Measurements from ENCODE around the gene RCAN2. TPM values are rescaled to one million over a fixed set of nuclear protein-coding genes. Genes with fewer than 3 reads are reported as not detected.

RCAN2 gene
- total RNA-seq, 3 donors from 2014 or later: 2.9 to 14.9 (median 5.9) TPM

DNA sequence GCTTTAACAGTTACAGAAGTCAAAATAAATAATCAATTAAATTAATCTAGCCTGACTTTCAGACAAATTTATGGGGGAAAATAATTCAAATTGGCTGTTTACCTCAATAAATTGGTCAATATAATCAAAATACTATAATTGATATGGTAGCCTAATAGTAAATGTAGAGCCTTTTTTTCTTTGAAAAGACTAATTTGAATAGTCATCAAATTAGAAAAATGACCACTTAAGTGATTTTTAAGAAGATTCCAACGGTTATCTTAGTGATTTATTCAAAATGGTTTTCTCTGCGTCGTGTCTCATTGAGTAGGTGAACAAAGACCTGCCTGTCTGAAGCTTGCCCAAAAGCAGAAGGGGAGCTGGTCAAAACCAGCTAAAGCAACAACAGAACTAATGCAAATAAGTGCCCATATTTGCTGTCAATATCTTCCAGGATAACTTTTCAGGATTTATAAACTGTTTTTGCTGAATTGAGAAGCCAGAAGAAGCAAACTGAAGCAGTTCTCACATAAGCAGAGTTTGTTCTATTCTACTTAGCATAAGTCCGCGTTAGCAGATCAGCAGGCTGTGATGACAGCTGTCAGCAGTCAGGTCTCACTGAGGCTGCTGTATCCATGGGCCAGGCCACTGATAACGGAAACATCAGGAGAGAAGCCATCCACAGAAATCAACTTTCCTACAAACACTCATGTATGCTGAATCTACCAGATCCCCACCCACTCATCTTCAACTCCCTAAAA is 7.0 kb downstream of the RCAN2 start:
- TF ChIP-seq POLR2A (IDR thresholded peaks at IDR 0.05): no peak
- TF ChIP-seq, protein P1, sequence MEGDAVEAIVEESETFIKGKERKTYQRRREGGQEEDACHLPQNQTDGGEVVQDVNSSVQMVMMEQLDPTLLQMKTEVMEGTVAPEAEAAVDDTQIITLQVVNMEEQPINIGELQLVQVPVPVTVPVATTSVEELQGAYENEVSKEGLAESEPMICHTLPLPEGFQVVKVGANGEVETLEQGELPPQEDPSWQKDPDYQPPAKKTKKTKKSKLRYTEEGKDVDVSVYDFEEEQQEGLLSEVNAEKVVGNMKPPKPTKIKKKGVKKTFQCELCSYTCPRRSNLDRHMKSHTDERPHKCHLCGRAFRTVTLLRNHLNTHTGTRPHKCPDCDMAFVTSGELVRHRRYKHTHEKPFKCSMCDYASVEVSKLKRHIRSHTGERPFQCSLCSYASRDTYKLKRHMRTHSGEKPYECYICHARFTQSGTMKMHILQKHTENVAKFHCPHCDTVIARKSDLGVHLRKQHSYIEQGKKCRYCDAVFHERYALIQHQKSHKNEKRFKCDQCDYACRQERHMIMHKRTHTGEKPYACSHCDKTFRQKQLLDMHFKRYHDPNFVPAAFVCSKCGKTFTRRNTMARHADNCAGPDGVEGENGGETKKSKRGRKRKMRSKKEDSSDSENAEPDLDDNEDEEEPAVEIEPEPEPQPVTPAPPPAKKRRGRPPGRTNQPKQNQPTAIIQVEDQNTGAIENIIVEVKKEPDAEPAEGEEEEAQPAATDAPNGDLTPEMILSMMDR (IDR thresholded peaks at IDR 0.05): no peak
- TF ChIP-seq POLR2AphosphoS5 (IDR thresholded peaks at IDR 0.05): no peak
- Histone ChIP-seq H3K27ac (no peak overlapping the region), H3K27me3 (no peaks in the 10 kb centered on the region), H3K9me3 (no peaks in the 10 kb centered on the region), H3K4me1 (no peaks in the 10 kb centered on the region), H3K36me3 (no peaks in the 10 kb centered on the region), H3K4me3 (no peak overlapping the region)
- intact Hi-C loops (cut with DNase I; ENCODE audit: low total_unique reads): no loop called here
- DNase-seq (ENCODE audit: low spot score in 2 of 2): no peak

GRCh38 chr6:46476301-46476700 is 14.9 kb downstream of the RCAN2 start:
- Histone ChIP-seq H3K27me3 (no peaks in the 10 kb centered on the region), H3K27ac (no peak overlapping the region), H3K4me3 (no peak overlapping the region), H3K4me1 (no peaks in the 10 kb centered on the region), H3K36me3 (no peaks in the 10 kb centered on the region), H3K9me3 (no peaks in the 10 kb centered on the region)
- no peak for DNase-seq (ENCODE audit: low spot score in 2 of 2)
- intact Hi-C loops (cut with DNase I; ENCODE audit: low total_unique reads): no loop called here
- TF ChIP-seq POLR2AphosphoS5 (IDR thresholded peaks at IDR 0.05) (no peak), POLR2A (IDR thresholded peaks at IDR 0.05) (no peak)
- TF ChIP-seq, protein P1 (IDR thresholded peaks at IDR 0.05): no peak

DNA sequence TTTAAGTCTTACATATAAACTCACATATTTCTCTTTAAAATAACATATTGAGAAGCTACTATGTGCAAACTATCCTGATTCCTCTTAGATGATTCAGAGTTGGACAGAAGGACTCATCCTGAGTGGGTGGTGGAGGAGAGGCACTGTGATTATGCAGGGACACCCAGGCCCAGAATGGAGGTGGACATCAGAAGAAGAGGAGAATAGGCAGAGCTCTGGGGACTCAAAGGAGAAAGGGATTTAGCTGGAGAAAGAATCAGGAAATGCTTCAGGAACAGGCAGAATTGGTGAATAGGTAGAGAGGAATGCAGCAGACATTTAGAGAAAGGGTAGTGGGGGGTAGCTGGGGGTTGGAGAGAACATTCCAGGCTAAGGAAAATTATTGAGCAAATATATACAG is 17.4 kb downstream of the RCAN2 start:
- H3K4me3 ChIP-seq: no peak overlapping the region
- DNase-seq (ENCODE audit: low spot score in 2 of 2): no peak
- intact Hi-C loops (cut with DNase I; ENCODE audit: low total_unique reads): no loop called here
- H3K27ac ChIP-seq: no peak overlapping the region
- H3K4me1 ChIP-seq: no peaks in the 10 kb centered on the region
- no peaks in the 10 kb centered on the region for H3K9me3 ChIP-seq
- H3K36me3 ChIP-seq: no peaks in the 10 kb centered on the region
- TF ChIP-seq POLR2A (IDR thresholded peaks at IDR 0.05) (no peak), POLR2AphosphoS5 (IDR thresholded peaks at IDR 0.05) (no peak)
- TF ChIP-seq, protein P1 (IDR thresholded peaks at IDR 0.05): no peak
- H3K27me3 ChIP-seq: no peaks in the 10 kb centered on the region

- Histone ChIP-seq H3K4me1 (no peaks in the 10 kb centered on the region), H3K4me3 (no peak overlapping the region)
Measured at GRCh38 chr6:46472243-46472642, 19.0 kb downstream of the RCAN2 start.

DNA sequence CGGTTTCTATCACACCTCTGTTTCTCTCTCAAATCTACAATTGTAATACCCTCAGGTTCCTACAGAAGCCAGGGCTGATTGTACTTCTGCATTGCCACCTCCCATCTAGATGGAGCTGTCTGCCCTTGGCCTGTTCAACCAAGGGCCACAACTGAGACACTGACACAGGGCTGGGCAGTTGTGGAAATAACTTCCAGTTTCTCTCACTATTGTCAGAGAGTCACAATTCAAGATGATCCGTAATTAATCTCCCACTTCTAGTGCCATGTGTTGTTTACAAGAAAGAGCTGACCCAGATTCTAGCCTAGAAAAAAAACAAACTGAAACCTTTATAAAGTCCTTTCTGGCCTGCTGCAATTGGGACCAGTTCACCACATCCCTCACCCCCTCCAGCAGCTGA is 22.2 kb downstream of the RCAN2 start:
- no peaks in the 10 kb centered on the region for H3K27me3 ChIP-seq
- no peaks in the 10 kb centered on the region for H3K9me3 ChIP-seq
- TF ChIP-seq POLR2AphosphoS5 (IDR thresholded peaks at IDR 0.05): no peak
- TF ChIP-seq POLR2A (IDR thresholded peaks at IDR 0.05): no peak
- TF ChIP-seq, protein P1 (IDR thresholded peaks at IDR 0.05): no peak
- H3K27ac ChIP-seq: peak overlapping the region in 1 of 2 donors; percentile 5
- intact Hi-C loops (cut with DNase I; ENCODE audit: low total_unique reads): no loop called here
- no peak for DNase-seq (ENCODE audit: low spot score in 2 of 2)
- no peaks in the 10 kb centered on the region for H3K36me3 ChIP-seq
- H3K4me3 ChIP-seq: no peak overlapping the region
- H3K4me1 ChIP-seq: no peaks in the 10 kb centered on the region

More at GRCh38 chr6:46472243-46472642, 19.0 kb downstream of the RCAN2 start:
- TF ChIP-seq POLR2A (IDR thresholded peaks at IDR 0.05) (no peak), POLR2AphosphoS5 (IDR thresholded peaks at IDR 0.05) (no peak)
- TF ChIP-seq, protein P1 (IDR thresholded peaks at IDR 0.05): no peak
- H3K27me3 ChIP-seq: no peaks in the 10 kb centered on the region
- no peaks in the 10 kb centered on the region for H3K36me3 ChIP-seq
- DNase-seq (ENCODE audit: low spot score in 2 of 2): no peak
- no peak overlapping the region for H3K27ac ChIP-seq
- no peaks in the 10 kb centered on the region for H3K9me3 ChIP-seq
- intact Hi-C loops (cut with DNase I; ENCODE audit: low total_unique reads): no loop called here
